GM12875 (cell line): ENCODE measurements around the gene GRIFIN.

Source experiments
- H3K4me3 ChIP-seq: one replicate; pipeline ENCODE4 v1.5.1; 2011; ENCODE audit warnings: low read depth, low read length, control low read depth
- TF ChIP-seq, protein P1 (sequence below): IDR thresholded peaks from 2 replicates; pipeline ENCODE4 v1.5.1; 2011; ENCODE audit warnings: low read depth, mild to moderate bottlenecking, control low read depth, inconsistent platforms, low read length, moderate library complexity, borderline replicate concordance; ENCODE audit not compliant: insufficient read depth

The GRIFIN gene, protein sequence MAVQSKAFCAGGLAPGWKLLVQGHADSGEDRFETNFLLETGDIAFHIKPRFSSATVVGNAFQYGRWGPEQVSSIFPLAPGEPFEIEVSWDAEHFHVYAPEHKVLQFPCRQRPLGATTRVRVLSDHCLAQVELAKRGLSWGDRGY

DNA sequence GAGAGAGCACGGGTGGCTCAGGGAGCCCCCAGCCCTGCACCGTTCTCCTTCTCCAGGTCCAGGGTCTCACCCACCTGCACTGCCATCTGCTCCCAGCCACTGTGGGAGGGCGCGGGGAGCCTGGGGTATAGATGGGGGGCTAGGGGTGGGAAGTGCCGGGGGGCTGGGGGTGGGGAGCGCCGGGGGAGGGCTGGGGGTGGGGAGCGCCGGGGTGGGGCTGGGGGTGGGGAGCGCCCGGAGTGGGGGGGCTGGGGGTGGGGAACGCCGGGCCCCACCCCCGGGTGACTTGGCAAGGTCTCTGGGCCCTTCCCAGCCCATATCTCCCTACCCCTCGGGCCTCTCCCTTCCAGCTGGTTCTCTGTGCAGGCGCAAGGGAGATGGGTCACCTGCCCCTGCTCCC lies at the start of gene GRIFIN:
Gene GRIFIN, minus strand, starts transcription at position 101 of the 400 bp plus-strand sequence. Its CDS starts 15 bp downstream, at position 86.
- no peak within 1 kb of the TSS for H3K4me3 ChIP-seq
- TF ChIP-seq, protein P1, sequence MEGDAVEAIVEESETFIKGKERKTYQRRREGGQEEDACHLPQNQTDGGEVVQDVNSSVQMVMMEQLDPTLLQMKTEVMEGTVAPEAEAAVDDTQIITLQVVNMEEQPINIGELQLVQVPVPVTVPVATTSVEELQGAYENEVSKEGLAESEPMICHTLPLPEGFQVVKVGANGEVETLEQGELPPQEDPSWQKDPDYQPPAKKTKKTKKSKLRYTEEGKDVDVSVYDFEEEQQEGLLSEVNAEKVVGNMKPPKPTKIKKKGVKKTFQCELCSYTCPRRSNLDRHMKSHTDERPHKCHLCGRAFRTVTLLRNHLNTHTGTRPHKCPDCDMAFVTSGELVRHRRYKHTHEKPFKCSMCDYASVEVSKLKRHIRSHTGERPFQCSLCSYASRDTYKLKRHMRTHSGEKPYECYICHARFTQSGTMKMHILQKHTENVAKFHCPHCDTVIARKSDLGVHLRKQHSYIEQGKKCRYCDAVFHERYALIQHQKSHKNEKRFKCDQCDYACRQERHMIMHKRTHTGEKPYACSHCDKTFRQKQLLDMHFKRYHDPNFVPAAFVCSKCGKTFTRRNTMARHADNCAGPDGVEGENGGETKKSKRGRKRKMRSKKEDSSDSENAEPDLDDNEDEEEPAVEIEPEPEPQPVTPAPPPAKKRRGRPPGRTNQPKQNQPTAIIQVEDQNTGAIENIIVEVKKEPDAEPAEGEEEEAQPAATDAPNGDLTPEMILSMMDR = no peak

DNA sequence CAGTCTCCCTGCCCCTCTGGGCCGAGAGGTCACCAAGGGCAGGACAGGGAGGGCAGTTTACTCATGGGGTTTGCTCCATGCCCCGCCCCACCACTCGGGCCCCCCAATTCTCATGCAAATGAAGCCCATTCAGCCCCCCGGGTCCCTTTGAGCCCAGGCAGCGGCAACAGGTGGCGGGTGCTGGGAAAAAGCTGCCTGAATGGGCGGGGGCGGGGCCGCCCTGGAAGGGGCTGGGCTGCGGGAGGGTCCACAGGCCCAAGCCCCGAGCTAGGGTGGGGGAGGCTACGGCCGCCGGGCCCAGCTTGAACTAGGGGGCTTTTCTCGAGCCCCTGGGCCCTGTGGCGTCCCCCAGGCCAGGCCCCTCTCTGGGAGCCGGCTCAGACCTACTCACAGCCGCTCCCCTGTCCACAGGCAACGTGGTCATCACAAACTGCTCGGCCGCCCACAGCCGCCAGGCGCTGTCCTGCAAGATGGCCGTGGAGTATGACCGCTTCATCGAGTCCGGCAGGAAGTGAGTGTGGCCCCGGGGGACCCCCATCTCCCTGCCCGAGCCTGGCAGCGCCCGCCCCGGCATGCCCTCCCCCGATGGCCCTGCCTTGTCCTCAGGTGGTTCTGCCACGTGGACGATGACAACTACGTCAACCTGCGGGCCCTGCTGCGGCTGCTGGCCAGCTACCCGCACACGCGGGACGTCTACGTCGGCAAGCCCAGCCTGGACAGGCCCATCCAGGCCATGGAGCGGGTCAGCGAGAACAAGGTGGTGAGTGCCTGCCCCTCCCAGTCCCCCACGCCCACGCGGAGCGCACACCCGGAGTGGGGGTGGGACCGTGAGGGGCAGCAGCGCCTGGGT lies 48.8 kb upstream of the GRIFIN start:
- TF ChIP-seq, protein P1 = no peak
- H3K4me3 ChIP-seq = no peak overlapping the region

DNA sequence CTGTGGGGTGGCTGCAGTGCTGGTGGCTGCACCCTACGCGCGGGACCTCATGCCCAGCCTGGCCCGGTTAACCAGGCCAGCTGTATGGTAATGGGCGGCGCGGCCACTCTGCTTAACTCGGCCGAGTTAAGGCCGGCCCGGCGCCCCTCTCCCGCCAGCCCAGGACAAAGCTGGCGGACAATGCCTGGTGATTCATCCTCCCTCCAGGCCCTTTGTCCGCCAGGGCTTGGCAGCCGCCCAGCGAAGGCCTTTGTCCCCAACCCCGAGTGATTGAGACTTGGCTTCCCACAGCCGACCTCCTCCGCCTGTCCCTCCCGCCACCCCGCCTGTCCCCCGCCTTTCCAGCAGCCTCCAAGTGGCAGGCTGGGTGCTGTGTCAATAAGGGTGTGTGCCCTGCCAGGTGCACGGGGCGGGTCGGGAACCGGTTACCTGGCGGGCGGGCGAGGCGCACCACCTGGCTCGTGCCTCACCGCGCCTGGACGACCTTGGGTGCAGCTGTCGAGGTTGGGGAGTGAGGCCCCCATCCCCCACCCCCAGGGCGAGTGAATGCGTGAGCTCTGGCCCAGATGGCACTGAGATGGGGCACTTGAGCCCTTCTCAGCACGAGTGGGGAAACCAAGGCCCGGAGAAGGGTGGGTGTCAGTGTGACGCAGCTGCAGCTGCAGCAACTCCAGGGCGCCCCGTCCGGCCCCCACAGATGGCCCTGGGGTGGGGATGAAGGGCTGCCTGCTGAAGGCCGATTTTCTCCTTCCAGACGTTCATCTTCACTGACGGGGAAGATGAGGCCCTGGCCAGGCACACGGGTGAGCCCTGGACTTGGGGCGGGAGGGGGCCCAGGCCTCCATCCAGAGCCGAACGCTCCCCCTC lies 48.0 kb upstream of the GRIFIN start:
- no peak overlapping the region for H3K4me3 ChIP-seq
- TF ChIP-seq, protein P1 = no peak

DNA sequence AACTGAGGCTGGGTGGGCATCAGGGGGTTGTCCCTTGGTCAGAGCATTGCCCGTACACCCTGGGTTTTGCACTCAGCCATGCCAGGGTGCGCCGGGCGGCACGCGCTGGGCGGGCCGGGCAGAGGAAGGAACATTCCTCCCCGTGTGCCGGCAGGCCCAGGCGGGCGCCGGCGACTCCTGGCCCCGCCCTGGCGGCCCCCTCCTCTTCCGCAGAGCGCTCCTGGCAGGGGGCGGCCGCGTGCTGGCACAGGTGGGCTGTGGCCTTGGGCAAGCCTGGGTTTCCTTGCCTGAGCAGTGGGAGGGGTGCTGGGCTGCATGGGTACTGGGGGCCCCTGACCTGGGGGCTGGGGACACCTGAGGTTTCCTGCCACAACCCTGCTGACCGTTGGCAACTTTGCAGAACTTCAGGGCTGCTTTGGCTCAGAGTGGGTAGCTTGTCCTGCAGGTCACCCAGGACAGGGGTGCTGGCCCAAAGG lies 47.3 kb upstream of the GRIFIN start:
- TF ChIP-seq, protein P1 = no peak
- H3K4me3 ChIP-seq = no peak overlapping the region

DNA sequence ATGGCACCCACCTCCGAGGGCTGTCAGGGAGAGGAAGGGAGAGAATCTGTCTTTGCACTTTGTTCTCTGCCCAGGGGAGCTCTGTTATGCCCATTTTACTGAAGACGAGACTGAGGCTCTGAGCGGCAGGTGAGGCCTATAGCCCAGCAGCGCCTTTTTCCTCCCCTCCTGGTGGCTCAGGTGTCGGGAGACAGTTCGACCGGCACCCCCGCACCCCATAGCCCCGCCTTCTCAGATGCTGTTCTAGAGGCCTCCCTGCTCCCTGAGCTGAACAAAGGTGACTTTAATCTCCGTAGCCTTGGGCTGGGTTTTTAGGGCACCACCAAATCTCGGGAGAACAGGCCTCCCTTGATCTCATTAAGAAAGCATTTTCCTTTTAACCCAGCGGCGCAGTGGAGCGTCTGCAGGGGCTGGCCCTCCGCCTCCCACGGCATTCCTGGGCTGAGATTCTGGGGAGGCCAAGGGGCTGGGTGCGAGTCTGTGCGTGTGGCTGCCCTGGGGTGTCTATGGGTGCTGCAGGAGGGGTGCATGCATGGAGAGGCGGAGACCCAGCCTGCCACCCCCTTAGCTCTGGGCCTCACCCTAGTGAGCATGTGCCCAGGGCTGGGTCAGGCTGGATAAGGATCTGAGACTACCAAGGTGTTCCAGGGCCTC lies 46.7 kb upstream of the GRIFIN start:
- TF ChIP-seq, protein P1 = no peak

DNA sequence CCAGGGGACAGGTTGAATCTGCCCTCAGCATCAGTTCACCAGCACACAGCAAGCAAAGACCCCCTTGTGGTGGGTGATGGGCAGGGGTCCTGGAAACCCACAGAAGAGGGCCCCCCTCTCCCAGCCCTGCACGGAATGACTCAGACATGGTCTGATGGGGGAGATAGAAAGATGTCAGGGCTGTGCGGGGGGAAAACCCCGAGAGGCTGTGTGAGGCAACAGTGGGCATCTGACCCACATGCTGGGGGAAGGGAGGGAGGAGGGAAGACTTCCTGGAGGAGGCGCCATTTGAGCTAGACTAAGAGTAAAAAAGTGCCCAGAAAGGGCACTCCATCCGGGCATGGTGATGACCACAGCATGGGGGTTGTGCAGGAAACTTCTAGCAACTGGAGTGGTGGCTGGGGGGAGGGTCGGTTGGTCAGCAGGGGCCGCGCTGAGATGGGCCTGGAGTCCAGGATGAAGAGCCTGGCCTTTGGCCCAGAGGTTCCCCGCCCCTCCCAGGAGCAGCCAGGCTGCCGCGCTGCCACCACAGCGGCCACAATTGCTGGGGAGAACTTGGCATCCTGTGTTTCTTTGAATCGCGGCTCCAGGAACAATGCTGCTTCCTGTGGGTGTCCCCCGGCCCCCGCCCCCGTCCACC lies 45.9 kb upstream of the GRIFIN start:
- TF ChIP-seq, protein P1 = no peak
- no peak overlapping the region for H3K4me3 ChIP-seq

More for the DNA sequence above, 46.7 kb upstream of the GRIFIN start:
- H3K4me3 ChIP-seq = no peak overlapping the region
